HepG2 (cell line): ENCODE results near the gene HK2. TPM values are rescaled to one million over a fixed set of nuclear protein-coding genes. Genes with fewer than 3 reads are reported as not detected.

Source experiments
- AGO1 ChIP-seq: fragments of 200-400 bp; formaldehyde crosslinking; IDR thresholded peaks from 2 replicates; pipeline ENCODE4 v1.6.1; 2017; ENCODE audit warnings: mild to moderate bottlenecking, low read depth, low read length, moderate library complexity; ENCODE audit not compliant: poor library complexity, severe bottlenecking
- IRF1 ChIP-seq: sonication (generic); formaldehyde crosslinking; IDR thresholded peaks from 2 replicates; pipeline ENCODE4 v1.4.0; 2020; ENCODE audit warnings: low read depth, mild to moderate bottlenecking, missing genetic modification reagents
- ISX ChIP-seq: sonication (generic); formaldehyde crosslinking; conservative IDR thresholded peaks from 2 replicates; pipeline ENCODE4 v1.5.0; 2020; ENCODE audit warnings: missing genetic modification reagents
- NCOA2 ChIP-seq: sonication (generic); formaldehyde crosslinking; IDR thresholded peaks from 2 replicates; pipeline ENCODE4 v1.8.0; 2022; ENCODE audit warnings: inconsistent platforms
- REXO4 ChIP-seq: sonication (generic); formaldehyde crosslinking; IDR thresholded peaks from 2 replicates; pipeline ENCODE4 v1.8.0; 2022; ENCODE audit warnings: missing genetic modification reagents, mild to moderate bottlenecking, borderline replicate concordance
- SP140L ChIP-seq: sonication (generic); formaldehyde crosslinking; IDR thresholded peaks from 2 replicates; pipeline ENCODE4 v1.4.0; 2020; ENCODE audit warnings: missing genetic modification reagents, borderline replicate concordance
- SYNCRIP ChIP-seq: fragments of 200-400 bp; formaldehyde crosslinking; IDR thresholded peaks from 2 replicates; pipeline ENCODE4 v1.6.1; 2018; ENCODE audit warnings: mild to moderate bottlenecking, low read depth, low read length; ENCODE audit not compliant: insufficient read depth
- TCF7L2 ChIP-seq: IDR thresholded peaks from 2 replicates; pipeline ENCODE4 v1.6.1; 2011; ENCODE audit warnings: mild to moderate bottlenecking, low read depth, low read length, moderate library complexity
- TEAD3 ChIP-seq: optimal IDR thresholded peaks from 2 replicates; pipeline ENCODE3; 2016; ENCODE audit warnings: borderline replicate concordance
- TRIM22 ChIP-seq: fragments of 450-650 bp; IDR thresholded peaks from 2 replicates; pipeline ENCODE4 v1.6.1; 2017
- ZNF232 ChIP-seq: sonication (generic); formaldehyde crosslinking; IDR thresholded peaks from 2 replicates; pipeline ENCODE4 v1.4.0; 2020; ENCODE audit warnings: missing genetic modification reagents, borderline replicate concordance
- ZNF3 ChIP-seq: IDR thresholded peaks from 2 replicates; pipeline ENCODE4 v1.7.0; 2017; ENCODE audit warnings: inconsistent platforms
- ZSCAN29 ChIP-seq: sonication (generic); formaldehyde crosslinking; conservative IDR thresholded peaks from 2 replicates; pipeline ENCODE4 v1.4.0; 2020; ENCODE audit warnings: mild to moderate bottlenecking, missing genetic modification reagents
- polyA plus RNA-seq, 8 experiments: library from polyadenylated mRNA; depleted of rRNA in 3 of 8; stranded (reverse) in 7 of 8; unstranded in 1 of 8; fragments of >200 nt; fragmentation: Illumina TruSeq in 4 of 8; extraction: Trizol in 4 of 8; gene quantifications; 2 replicates each; pipeline versions ENCODE4 v1.2.1 to v1.2.3, GENCODE V29; 2011 to 2016; ENCODE audit warnings: low read depth in 4 of 8, missing spikeins in 1 of 8, mixed read lengths in 1 of 8; ENCODE audit not compliant: insufficient read depth in 1 of 8
- total RNA-seq, 5 experiments: library from RNA; depleted of rRNA; stranded (reverse); fragments of >200 nt; fragmentation: Illumina TruSeq; extraction: Trizol; gene quantifications; 2 replicates each; pipeline ENCODE4 v1.2.3, GENCODE V29; 2016; ENCODE audit warnings: low read depth in 1 of 5
- TF ChIP-seq, protein P1 (sequence below): sonication (generic); formaldehyde crosslinking; IDR thresholded peaks from 2 replicates; pipeline ENCODE4 v1.5.1; 2020; ENCODE audit warnings: mild to moderate bottlenecking, missing genetic modification reagents, borderline replicate concordance
- TF ChIP-seq, protein P2 (sequence below): sonication (generic); formaldehyde crosslinking; IDR thresholded peaks from 2 replicates; pipeline ENCODE4 v1.5.1; 2020; ENCODE audit warnings: mild to moderate bottlenecking, missing genetic modification reagents, moderate library complexity

Gene HK2
- total and polyA plus RNA-seq, 2 of the 13 experiments (the other 11 are each of a cell fraction or from before 2014, with no cell fraction given), result 13.2 to 101 TPM

GRCh38 chr2:74835831-74836674 is 2.1 kb downstream of the HK2 start (continued):
- TF ChIP-seq IRF1 (CRISPR knock-in tag) (no peak), SP140L (CRISPR knock-in tag) (0 out of 2 replicates have a peak, but pooled peaks have one; percentile 29), TRIM22 (no peak), TCF7L2 (no peak), AGO1 (no peak), SYNCRIP (no peak), ZSCAN29 (CRISPR knock-in tag) (0 out of 2 replicates have a peak, but pooled peaks have one; percentile 38), TEAD3 (peak; percentile 37), ZNF232 (CRISPR knock-in tag) (0 out of 2 replicates have a peak, but pooled peaks have one; percentile 31), ZNF3 (no peak), REXO4 (CRISPR knock-in tag) (no peak), NCOA2 (peak; percentile 19; the same call in 1 of the 2 replicates), ISX (CRISPR knock-in tag) (no peak)
- TF ChIP-seq, protein P1, sequence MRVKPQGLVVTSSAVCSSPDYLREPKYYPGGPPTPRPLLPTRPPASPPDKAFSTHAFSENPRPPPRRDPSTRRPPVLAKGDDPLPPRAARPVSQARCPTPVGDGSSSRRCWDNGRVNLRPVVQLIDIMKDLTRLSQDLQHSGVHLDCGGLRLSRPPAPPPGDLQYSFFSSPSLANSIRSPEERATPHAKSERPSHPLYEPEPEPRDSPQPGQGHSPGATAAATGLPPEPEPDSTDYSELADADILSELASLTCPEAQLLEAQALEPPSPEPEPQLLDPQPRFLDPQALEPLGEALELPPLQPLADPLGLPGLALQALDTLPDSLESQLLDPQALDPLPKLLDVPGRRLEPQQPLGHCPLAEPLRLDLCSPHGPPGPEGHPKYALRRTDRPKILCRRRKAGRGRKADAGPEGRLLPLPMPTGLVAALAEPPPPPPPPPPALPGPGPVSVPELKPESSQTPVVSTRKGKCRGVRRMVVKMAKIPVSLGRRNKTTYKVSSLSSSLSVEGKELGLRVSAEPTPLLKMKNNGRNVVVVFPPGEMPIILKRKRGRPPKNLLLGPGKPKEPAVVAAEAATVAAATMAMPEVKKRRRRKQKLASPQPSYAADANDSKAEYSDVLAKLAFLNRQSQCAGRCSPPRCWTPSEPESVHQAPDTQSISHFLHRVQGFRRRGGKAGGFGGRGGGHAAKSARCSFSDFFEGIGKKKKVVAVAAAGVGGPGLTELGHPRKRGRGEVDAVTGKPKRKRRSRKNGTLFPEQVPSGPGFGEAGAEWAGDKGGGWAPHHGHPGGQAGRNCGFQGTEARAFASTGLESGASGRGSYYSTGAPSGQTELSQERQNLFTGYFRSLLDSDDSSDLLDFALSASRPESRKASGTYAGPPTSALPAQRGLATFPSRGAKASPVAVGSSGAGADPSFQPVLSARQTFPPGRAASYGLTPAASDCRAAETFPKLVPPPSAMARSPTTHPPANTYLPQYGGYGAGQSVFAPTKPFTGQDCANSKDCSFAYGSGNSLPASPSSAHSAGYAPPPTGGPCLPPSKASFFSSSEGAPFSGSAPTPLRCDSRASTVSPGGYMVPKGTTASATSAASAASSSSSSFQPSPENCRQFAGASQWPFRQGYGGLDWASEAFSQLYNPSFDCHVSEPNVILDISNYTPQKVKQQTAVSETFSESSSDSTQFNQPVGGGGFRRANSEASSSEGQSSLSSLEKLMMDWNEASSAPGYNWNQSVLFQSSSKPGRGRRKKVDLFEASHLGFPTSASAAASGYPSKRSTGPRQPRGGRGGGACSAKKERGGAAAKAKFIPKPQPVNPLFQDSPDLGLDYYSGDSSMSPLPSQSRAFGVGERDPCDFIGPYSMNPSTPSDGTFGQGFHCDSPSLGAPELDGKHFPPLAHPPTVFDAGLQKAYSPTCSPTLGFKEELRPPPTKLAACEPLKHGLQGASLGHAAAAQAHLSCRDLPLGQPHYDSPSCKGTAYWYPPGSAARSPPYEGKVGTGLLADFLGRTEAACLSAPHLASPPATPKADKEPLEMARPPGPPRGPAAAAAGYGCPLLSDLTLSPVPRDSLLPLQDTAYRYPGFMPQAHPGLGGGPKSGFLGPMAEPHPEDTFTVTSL (CRISPR knock-in tag), result peak; percentile 27; the same call in 1 of the 2 replicates
- TF ChIP-seq, protein P2, sequence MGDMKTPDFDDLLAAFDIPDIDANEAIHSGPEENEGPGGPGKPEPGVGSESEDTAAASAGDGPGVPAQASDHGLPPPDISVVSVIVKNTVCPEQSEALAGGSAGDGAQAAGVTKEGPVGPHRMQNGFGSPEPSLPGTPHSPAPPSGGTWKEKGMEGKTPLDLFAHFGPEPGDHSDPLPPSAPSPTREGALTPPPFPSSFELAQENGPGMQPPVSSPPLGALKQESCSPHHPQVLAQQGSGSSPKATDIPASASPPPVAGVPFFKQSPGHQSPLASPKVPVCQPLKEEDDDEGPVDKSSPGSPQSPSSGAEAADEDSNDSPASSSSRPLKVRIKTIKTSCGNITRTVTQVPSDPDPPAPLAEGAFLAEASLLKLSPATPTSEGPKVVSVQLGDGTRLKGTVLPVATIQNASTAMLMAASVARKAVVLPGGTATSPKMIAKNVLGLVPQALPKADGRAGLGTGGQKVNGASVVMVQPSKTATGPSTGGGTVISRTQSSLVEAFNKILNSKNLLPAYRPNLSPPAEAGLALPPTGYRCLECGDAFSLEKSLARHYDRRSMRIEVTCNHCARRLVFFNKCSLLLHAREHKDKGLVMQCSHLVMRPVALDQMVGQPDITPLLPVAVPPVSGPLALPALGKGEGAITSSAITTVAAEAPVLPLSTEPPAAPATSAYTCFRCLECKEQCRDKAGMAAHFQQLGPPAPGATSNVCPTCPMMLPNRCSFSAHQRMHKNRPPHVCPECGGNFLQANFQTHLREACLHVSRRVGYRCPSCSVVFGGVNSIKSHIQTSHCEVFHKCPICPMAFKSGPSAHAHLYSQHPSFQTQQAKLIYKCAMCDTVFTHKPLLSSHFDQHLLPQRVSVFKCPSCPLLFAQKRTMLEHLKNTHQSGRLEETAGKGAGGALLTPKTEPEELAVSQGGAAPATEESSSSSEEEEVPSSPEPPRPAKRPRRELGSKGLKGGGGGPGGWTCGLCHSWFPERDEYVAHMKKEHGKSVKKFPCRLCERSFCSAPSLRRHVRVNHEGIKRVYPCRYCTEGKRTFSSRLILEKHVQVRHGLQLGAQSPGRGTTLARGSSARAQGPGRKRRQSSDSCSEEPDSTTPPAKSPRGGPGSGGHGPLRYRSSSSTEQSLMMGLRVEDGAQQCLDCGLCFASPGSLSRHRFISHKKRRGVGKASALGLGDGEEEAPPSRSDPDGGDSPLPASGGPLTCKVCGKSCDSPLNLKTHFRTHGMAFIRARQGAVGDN (CRISPR knock-in tag), result no peak
